ENCODE measurements around the gene XPO6.

GRCh38 chr16:28172336-28172735 is 39.4 kb downstream of the XPO6 start:
- TF ChIP-seq, protein P1, sequence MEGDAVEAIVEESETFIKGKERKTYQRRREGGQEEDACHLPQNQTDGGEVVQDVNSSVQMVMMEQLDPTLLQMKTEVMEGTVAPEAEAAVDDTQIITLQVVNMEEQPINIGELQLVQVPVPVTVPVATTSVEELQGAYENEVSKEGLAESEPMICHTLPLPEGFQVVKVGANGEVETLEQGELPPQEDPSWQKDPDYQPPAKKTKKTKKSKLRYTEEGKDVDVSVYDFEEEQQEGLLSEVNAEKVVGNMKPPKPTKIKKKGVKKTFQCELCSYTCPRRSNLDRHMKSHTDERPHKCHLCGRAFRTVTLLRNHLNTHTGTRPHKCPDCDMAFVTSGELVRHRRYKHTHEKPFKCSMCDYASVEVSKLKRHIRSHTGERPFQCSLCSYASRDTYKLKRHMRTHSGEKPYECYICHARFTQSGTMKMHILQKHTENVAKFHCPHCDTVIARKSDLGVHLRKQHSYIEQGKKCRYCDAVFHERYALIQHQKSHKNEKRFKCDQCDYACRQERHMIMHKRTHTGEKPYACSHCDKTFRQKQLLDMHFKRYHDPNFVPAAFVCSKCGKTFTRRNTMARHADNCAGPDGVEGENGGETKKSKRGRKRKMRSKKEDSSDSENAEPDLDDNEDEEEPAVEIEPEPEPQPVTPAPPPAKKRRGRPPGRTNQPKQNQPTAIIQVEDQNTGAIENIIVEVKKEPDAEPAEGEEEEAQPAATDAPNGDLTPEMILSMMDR (IDR thresholded peaks at IDR 0.05), result no peak
- no peak for TF ChIP-seq POLR2A (IDR thresholded peaks at IDR 0.05)
